H1 (cell line): ENCODE measurements around the gene RNASE13. TPM values are rescaled to one million over a fixed set of nuclear protein-coding genes. Genes with fewer than 3 reads are reported as not detected.

Experiments
- CHD7 ChIP-seq: fragments of 300-600 bp; sonication (generic); IDR thresholded peaks from 2 replicates; pipeline ENCODE4 v1.7.1; 2012; ENCODE audit warnings: low read length, moderate library complexity, mild to moderate bottlenecking, inconsistent platforms; ENCODE audit not compliant: insufficient replicate concordance
- FOSL1 ChIP-seq: IDR thresholded peaks from 2 replicates; pipeline ENCODE4 v1.6.1; 2011; ENCODE audit warnings: mild to moderate bottlenecking, low read depth, low read length, moderate library complexity; ENCODE audit not compliant: insufficient read depth
- GABPA ChIP-seq: IDR thresholded peaks from 2 replicates; pipeline ENCODE4 v1.6.1; 2011; ENCODE audit warnings: mild to moderate bottlenecking, low read length, moderate library complexity, borderline replicate concordance; ENCODE audit not compliant: insufficient read depth
- HDAC6 ChIP-seq: IDR thresholded peaks from one replicate; pipeline ENCODE4 v1.7.1; 2012; ENCODE audit warnings: low read depth, mild to moderate bottlenecking, inconsistent platforms, low read length, moderate library complexity
- MAX ChIP-seq: IDR thresholded peaks from 2 replicates; pipeline ENCODE4 v1.6.1; 2012; ENCODE audit warnings: inconsistent platforms
- POLR2AphosphoS5 ChIP-seq: IDR thresholded peaks from 2 replicates; pipeline ENCODE4 v1.6.1; 2011; ENCODE audit warnings: low read depth, low read length
- POU5F1 ChIP-seq: IDR thresholded peaks from 2 replicates; pipeline ENCODE4 v1.6.1; 2011; ENCODE audit warnings: low read depth, mild to moderate bottlenecking, low read length, moderate library complexity
- SP4 ChIP-seq: IDR thresholded peaks from 2 replicates; pipeline ENCODE4 v1.6.1; 2012; ENCODE audit warnings: low read length, inconsistent platforms
- ZNF274 ChIP-seq: IDR thresholded peaks from 2 replicates; pipeline ENCODE4 v1.7.0; 2012; ENCODE audit warnings: low read length, borderline replicate concordance; ENCODE audit errors: extremely low read depth
- polyA plus RNA-seq, 7 experiments: library from polyadenylated mRNA; depleted of rRNA in 3 of 7; stranded (reverse) in 5 of 7; unstranded in 2 of 7; fragments of >200 nt in 5 of 7; fragments of 200-250 nt in 2 of 7; gene quantifications; 1 replicate in 5 of 7; 2 replicates in 1 of 7; 4 replicates in 1 of 7; pipeline versions ENCODE4 v1.2.1 to v1.2.3, GENCODE V29; 2011 to 2013; ENCODE audit warnings: missing spikeins in 2 of 7, mixed read lengths in 2 of 7
- total RNA-seq: library from RNA; stranded (reverse); fragmentation: NEBNext Ultra II Directional; extraction: Animal tissue kit (Norgen Biotek cat#: 25700); gene quantifications from 2 replicates; pipeline ENCODE4 v1.2.1, GENCODE V29; 2021

RNASE13 gene
- total and polyA plus RNA-seq, 2 of the 8 experiments (the other 6 are each of a cell fraction or from before 2014, with no cell fraction given) = not detected

GRCh38 chr14:21063479-21063878 is 28.9 kb upstream of the RNASE13 start (continued):
- TF ChIP-seq CHD7 (no peak), HDAC6 (no peak), GABPA (no peak), ZNF274 (no peak), POLR2AphosphoS5 (no peak), MAX (no peak), FOSL1 (no peak), POU5F1 (no peak), SP4 (no peak)
